HepG2 (cell line): ENCODE results near the gene CCDC34. TPM values are rescaled to one million over a fixed set of nuclear protein-coding genes. Genes with fewer than 3 reads are reported as not detected.

Source experiments
- ARHGAP35 ChIP-seq: sonication (generic); formaldehyde crosslinking; IDR thresholded peaks from 2 replicates; pipeline ENCODE4 v1.9.0; 2022; ENCODE audit warnings: mild to moderate bottlenecking, inconsistent platforms, moderate library complexity, missing genetic modification reagents, borderline replicate concordance
- CENPX ChIP-seq: sonication (generic); formaldehyde crosslinking; IDR thresholded peaks from 2 replicates; pipeline ENCODE4 v1.9.0; 2021; ENCODE audit warnings: mild to moderate bottlenecking, missing genetic modification reagents, moderate library complexity
- CSRNP2 ChIP-seq: sonication (generic); formaldehyde crosslinking; conservative IDR thresholded peaks from 2 replicates; pipeline ENCODE4 v1.8.0; 2022; ENCODE audit warnings: low read depth, missing genetic modification reagents
- DMAP1 ChIP-seq: IDR thresholded peaks from 2 replicates; pipeline ENCODE4 v1.6.1; 2016
- DNMT3B ChIP-seq: conservative IDR thresholded peaks from 2 replicates; pipeline ENCODE4 v1.6.1; 2016; ENCODE audit warnings: missing biosample characterization, control low read depth
- GPN1 ChIP-seq: sonication (generic); formaldehyde crosslinking; IDR thresholded peaks from 2 replicates; pipeline ENCODE4 v1.5.1; 2020; ENCODE audit warnings: missing genetic modification reagents, borderline replicate concordance
- HIC2 ChIP-seq: sonication (generic); formaldehyde crosslinking; IDR thresholded peaks from 2 replicates; pipeline ENCODE4 v1.9.0; 2022; ENCODE audit warnings: low read depth, missing genetic modification reagents
- NFATC3 ChIP-seq: sonication (generic); formaldehyde crosslinking; IDR thresholded peaks from 2 replicates; pipeline ENCODE4 v1.5.1; 2020; ENCODE audit warnings: mild to moderate bottlenecking, missing genetic modification reagents
- NFKB2 ChIP-seq: sonication (generic); formaldehyde crosslinking; IDR thresholded peaks from 2 replicates; pipeline ENCODE4 v1.4.0; 2020; ENCODE audit warnings: missing genetic modification reagents, borderline replicate concordance
- ONECUT2 ChIP-seq: sonication (generic); formaldehyde crosslinking; IDR thresholded peaks from 2 replicates; pipeline ENCODE4 v1.4.0; 2020; ENCODE audit warnings: missing genetic modification reagents
- RAD51 ChIP-seq: fragments of 450-650 bp; IDR thresholded peaks from 2 replicates; pipeline ENCODE4 v1.6.1; 2016; ENCODE audit warnings: borderline replicate concordance
- RBFOX2 ChIP-seq: fragments of 200-400 bp; formaldehyde crosslinking; IDR thresholded peaks from 2 replicates; pipeline ENCODE4 v1.6.1; 2017; ENCODE audit warnings: low read depth, mild to moderate bottlenecking, low read length
- RBM22 ChIP-seq: fragments of 200-400 bp; formaldehyde crosslinking; optimal IDR thresholded peaks from 2 replicates; pipeline ENCODE3; 2017; ENCODE audit warnings: mild to moderate bottlenecking, low read length, moderate library complexity
- TBX2 ChIP-seq: sonication (generic); formaldehyde crosslinking; IDR thresholded peaks from 2 replicates; pipeline ENCODE4 v1.5.0; 2020; ENCODE audit warnings: missing genetic modification reagents, mild to moderate bottlenecking, borderline replicate concordance
- ZFAT ChIP-seq: sonication (generic); formaldehyde crosslinking; conservative IDR thresholded peaks from 2 replicates; pipeline ENCODE4 v1.8.1; 2023; ENCODE audit warnings: missing genetic modification reagents, inconsistent platforms
- ZFP41 ChIP-seq: sonication (generic); formaldehyde crosslinking; IDR thresholded peaks from 2 replicates; pipeline ENCODE4 v1.4.0; 2020; ENCODE audit warnings: mild to moderate bottlenecking, missing genetic modification reagents, borderline replicate concordance
- ZFYVE20 ChIP-seq: sonication (generic); formaldehyde crosslinking; IDR thresholded peaks from 2 replicates; pipeline ENCODE4 v1.8.0; 2023; ENCODE audit warnings: low read depth, mild to moderate bottlenecking, moderate library complexity, missing genetic modification reagents, borderline replicate concordance
- ZNF276 ChIP-seq: sonication (generic); formaldehyde crosslinking; IDR thresholded peaks from 2 replicates; pipeline ENCODE4 v1.4.0; 2020; ENCODE audit warnings: mild to moderate bottlenecking, low read depth, missing genetic modification reagents
- ZNF691 ChIP-seq: sonication (generic); formaldehyde crosslinking; IDR thresholded peaks from 2 replicates; pipeline ENCODE4 v1.4.0; 2020; ENCODE audit warnings: missing genetic modification reagents, low read depth, mild to moderate bottlenecking, borderline replicate concordance
- ZNF839 ChIP-seq: sonication (generic); formaldehyde crosslinking; IDR thresholded peaks from 2 replicates; pipeline ENCODE4 v1.4.0; 2020; ENCODE audit warnings: missing genetic modification reagents, mild to moderate bottlenecking, borderline replicate concordance
- ZSCAN12 ChIP-seq: sonication (generic); formaldehyde crosslinking; IDR thresholded peaks from 2 replicates; pipeline ENCODE4 v1.9.0; 2021; ENCODE audit warnings: mild to moderate bottlenecking, missing genetic modification reagents
- polyA plus RNA-seq, 8 experiments: library from polyadenylated mRNA; depleted of rRNA in 3 of 8; stranded (reverse) in 7 of 8; unstranded in 1 of 8; fragments of >200 nt; fragmentation: Illumina TruSeq in 4 of 8; extraction: Trizol in 4 of 8; gene quantifications; 2 replicates each; pipeline versions ENCODE4 v1.2.1 to v1.2.3, GENCODE V29; 2011 to 2016; ENCODE audit warnings: low read depth in 4 of 8, missing spikeins in 1 of 8, mixed read lengths in 1 of 8; ENCODE audit not compliant: insufficient read depth in 1 of 8
- total RNA-seq, 5 experiments: library from RNA; depleted of rRNA; stranded (reverse); fragments of >200 nt; fragmentation: Illumina TruSeq; extraction: Trizol; gene quantifications; 2 replicates each; pipeline ENCODE4 v1.2.3, GENCODE V29; 2016; ENCODE audit warnings: low read depth in 1 of 5

CCDC34 gene
- total and polyA plus RNA-seq, 2 of the 13 experiments (the other 11 are each of a cell fraction or from before 2014, with no cell fraction given): 7.6 to 34.3 TPM

GRCh38 chr11:27362749-27363575 is at the start of gene CCDC34 (continued):
- no peak for TF ChIP-seq CSRNP2 (CRISPR knock-in tag)
- TF ChIP-seq NFATC3: no peak
- TF ChIP-seq ZSCAN12 (CRISPR knock-in tag): peak; percentile 78; the same call in 1 of the 2 replicates
- no peak for TF ChIP-seq RAD51
- peak; percentile 67 for TF ChIP-seq RBFOX2
- TF ChIP-seq ZFAT: 0 out of 2 replicates have a peak, but pooled peaks have one; percentile 54
- TF ChIP-seq ONECUT2 (CRISPR knock-in tag): 0 out of 2 replicates have a peak, but pooled peaks have one; percentile 23
- no peak for TF ChIP-seq HIC2 (CRISPR knock-in tag)
- peak; percentile 33; the same call in 1 of the 2 replicates for TF ChIP-seq ZFYVE20 (CRISPR knock-in tag)
- TF ChIP-seq TBX2 (CRISPR knock-in tag): peak; percentile 85
- peak; percentile 79; the same call in 1 of the 2 replicates for TF ChIP-seq ZNF839 (CRISPR knock-in tag)
- TF ChIP-seq ZNF276: peak; percentile 79; the same call in 1 of the 2 replicates
- no peak for TF ChIP-seq GPN1
- TF ChIP-seq ARHGAP35: peak; percentile 82; the same call in 1 of the 2 replicates
- TF ChIP-seq DNMT3B: no peak
- TF ChIP-seq RBM22: peak; percentile 99
- TF ChIP-seq DMAP1 (CRISPR knock-in tag): peak; percentile 73; the same call in 1 of the 2 replicates
- peak; percentile 56; the same call in 1 of the 2 replicates for TF ChIP-seq ZFP41 (CRISPR knock-in tag)
- no peak for TF ChIP-seq CENPX (CRISPR knock-in tag)
- TF ChIP-seq ZNF691 (CRISPR knock-in tag): peak; percentile 74; the same call in 1 of the 2 replicates
- TF ChIP-seq NFKB2 (CRISPR knock-in tag): peak; percentile 92; the same call in 1 of the 2 replicates
